A673 (cell line): Measurements from ENCODE around the gene PLD4.

Source experiments
- EZH2 ChIP-seq: fragments of 200-600 bp; sonication (generic); IDR thresholded peaks from 2 replicates; pipeline ENCODE4 v1.6.1; 2017; ENCODE audit warnings: borderline replicate concordance, low read depth, mild to moderate bottlenecking, mixed read lengths, antibody characterized with exemption, low read length; ENCODE audit not compliant: poor library complexity, severe bottlenecking
- TF ChIP-seq, protein P1 (sequence below): fragments of 300-800, 200-600 bp; sonication (generic); conservative IDR thresholded peaks from 2 replicates; pipeline ENCODE4 v1.5.1; 2017; ENCODE audit warnings: low read depth, mild to moderate bottlenecking, antibody characterized with exemption, low read length, moderate library complexity, mixed read lengths

DNA sequence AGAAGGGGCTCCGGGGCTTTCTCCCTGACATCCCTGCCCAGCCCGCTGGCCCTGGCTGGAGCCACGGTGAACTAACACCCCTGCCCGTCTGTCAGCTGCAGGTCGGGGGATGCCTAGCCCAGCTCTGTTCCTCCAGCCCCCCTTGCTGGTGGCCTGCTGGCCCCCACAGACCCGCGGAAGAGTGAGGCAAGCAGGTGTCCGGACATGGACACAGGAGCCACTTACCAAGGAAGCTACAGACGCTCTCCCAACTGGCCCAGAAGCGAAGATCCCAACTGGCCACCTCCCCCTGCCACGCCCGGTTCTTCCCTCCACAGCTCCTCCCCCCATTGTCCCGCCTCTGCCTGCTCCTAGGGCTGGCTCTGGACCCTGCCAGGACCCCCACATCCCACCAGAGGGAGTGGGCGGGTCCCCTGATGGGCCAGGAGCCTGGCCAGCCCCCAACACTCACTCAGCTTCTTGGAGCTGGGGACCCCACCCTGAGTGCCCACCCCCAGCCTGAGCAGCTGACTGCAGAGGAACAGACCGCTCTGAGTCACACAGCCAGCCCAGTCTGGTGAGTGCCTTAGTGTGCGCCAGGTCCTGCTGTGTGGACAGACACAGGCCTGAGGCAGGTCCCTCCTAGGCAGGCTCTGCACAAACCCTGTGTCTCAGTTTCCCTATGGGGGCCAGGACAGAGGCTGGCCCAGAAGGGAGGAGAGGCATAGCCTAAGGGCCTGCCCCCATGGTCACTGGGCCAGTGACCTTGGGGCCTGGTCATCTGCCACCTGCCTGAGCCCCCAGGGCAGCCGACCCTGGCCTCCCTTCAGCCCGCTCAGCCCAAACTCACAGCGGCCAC, 45.8 kb downstream of the PLD4 start:
- TF ChIP-seq, protein P1, sequence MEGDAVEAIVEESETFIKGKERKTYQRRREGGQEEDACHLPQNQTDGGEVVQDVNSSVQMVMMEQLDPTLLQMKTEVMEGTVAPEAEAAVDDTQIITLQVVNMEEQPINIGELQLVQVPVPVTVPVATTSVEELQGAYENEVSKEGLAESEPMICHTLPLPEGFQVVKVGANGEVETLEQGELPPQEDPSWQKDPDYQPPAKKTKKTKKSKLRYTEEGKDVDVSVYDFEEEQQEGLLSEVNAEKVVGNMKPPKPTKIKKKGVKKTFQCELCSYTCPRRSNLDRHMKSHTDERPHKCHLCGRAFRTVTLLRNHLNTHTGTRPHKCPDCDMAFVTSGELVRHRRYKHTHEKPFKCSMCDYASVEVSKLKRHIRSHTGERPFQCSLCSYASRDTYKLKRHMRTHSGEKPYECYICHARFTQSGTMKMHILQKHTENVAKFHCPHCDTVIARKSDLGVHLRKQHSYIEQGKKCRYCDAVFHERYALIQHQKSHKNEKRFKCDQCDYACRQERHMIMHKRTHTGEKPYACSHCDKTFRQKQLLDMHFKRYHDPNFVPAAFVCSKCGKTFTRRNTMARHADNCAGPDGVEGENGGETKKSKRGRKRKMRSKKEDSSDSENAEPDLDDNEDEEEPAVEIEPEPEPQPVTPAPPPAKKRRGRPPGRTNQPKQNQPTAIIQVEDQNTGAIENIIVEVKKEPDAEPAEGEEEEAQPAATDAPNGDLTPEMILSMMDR = no peak
- TF ChIP-seq EZH2 = no peak
